ENCODE measurements around the gene MACROD2. TPM values are rescaled to one million over a fixed set of nuclear protein-coding genes. Genes with fewer than 3 reads are reported as not detected.

The MACROD2 gene
- total RNA-seq, 2 donors from 2014 or later = not detected

- Mint-ChIP-seq H3K4me1 (no peaks in the 10 kb centered on the region), H3K36me3 (ENCODE audit: low read depth) (no peaks in the 10 kb centered on the region), H3K9me3 (no peaks in the 10 kb centered on the region), H3K27ac (no peak overlapping the region), H3K4me3 (no peak overlapping the region), H3K27me3 (no peaks in the 10 kb centered on the region)
- ATAC-seq (replicated peaks) = no peak
Observed at GRCh38 chr20:14673164-14673563, 677.8 kb downstream of the MACROD2 start.

GRCh38 chr20:14677455-14677854 is 682.1 kb downstream of the MACROD2 start:
- Mint-ChIP-seq H3K27me3 (no peaks in the 10 kb centered on the region), H3K9me3 (peaks cover 11% of the 10 kb centered on the region), H3K4me1 (no peaks in the 10 kb centered on the region), H3K4me3 (no peak overlapping the region), H3K27ac (no peak overlapping the region), H3K36me3 (ENCODE audit: low read depth) (no peaks in the 10 kb centered on the region)
- ATAC-seq (replicated peaks) = no peak

- ATAC-seq (replicated peaks) = no peak
- H3K4me3 Mint-ChIP-seq = no peak overlapping the region
- no peaks in the 10 kb centered on the region for H3K36me3 Mint-ChIP-seq (ENCODE audit: low read depth)
- H3K27me3 Mint-ChIP-seq = no peaks in the 10 kb centered on the region
- H3K4me1 Mint-ChIP-seq = no peaks in the 10 kb centered on the region
- H3K27ac Mint-ChIP-seq = no peak overlapping the region
- H3K9me3 Mint-ChIP-seq = peaks cover 8% of the 10 kb centered on the region
Observed at GRCh38 chr20:14685183-14685582, 689.9 kb downstream of the MACROD2 start.

GRCh38 chr20:14687313-14687712 is 692.0 kb downstream of the MACROD2 start:
- Mint-ChIP-seq H3K9me3 (peaks cover 4% of the 10 kb centered on the region), H3K4me3 (no peak overlapping the region), H3K27me3 (no peaks in the 10 kb centered on the region), H3K27ac (no peak overlapping the region), H3K36me3 (ENCODE audit: low read depth) (no peaks in the 10 kb centered on the region), H3K4me1 (no peaks in the 10 kb centered on the region)
- ATAC-seq (replicated peaks) = no peak

GRCh38 chr20:14688005-14688404 is 692.7 kb downstream of the MACROD2 start:
- H3K27ac Mint-ChIP-seq = no peak overlapping the region
- H3K4me3 Mint-ChIP-seq = no peak overlapping the region
- H3K9me3 Mint-ChIP-seq = peaks cover 4% of the 10 kb centered on the region
- no peaks in the 10 kb centered on the region for H3K36me3 Mint-ChIP-seq (ENCODE audit: low read depth)
- H3K4me1 Mint-ChIP-seq = no peaks in the 10 kb centered on the region
- no peaks in the 10 kb centered on the region for H3K27me3 Mint-ChIP-seq
- ATAC-seq (replicated peaks) = no peak

- no peaks in the 10 kb centered on the region for H3K36me3 Mint-ChIP-seq (ENCODE audit: low read depth)
- H3K27me3 Mint-ChIP-seq = no peaks in the 10 kb centered on the region
- H3K9me3 Mint-ChIP-seq = peaks cover 19% of the 10 kb centered on the region
- no peak overlapping the region for H3K4me3 Mint-ChIP-seq
- no peaks in the 10 kb centered on the region for H3K4me1 Mint-ChIP-seq
- no peak for ATAC-seq (replicated peaks)
- no peak overlapping the region for H3K27ac Mint-ChIP-seq
Observed at GRCh38 chr20:14691994-14692393, 696.7 kb downstream of the MACROD2 start.

GRCh38 chr20:14696478-14696877 is 701.2 kb downstream of the MACROD2 start:
- Mint-ChIP-seq H3K27me3 (no peaks in the 10 kb centered on the region), H3K27ac (no peak overlapping the region), H3K4me3 (no peak overlapping the region), H3K4me1 (no peaks in the 10 kb centered on the region), H3K9me3 (peaks cover 15% of the 10 kb centered on the region), H3K36me3 (ENCODE audit: low read depth) (no peaks in the 10 kb centered on the region)
- ATAC-seq (replicated peaks) = no peak

- no peak for ATAC-seq (replicated peaks)
- H3K27ac Mint-ChIP-seq = no peak overlapping the region
- no peak overlapping the region for H3K4me3 Mint-ChIP-seq
- H3K4me1 Mint-ChIP-seq = no peaks in the 10 kb centered on the region
- peaks cover 15% of the 10 kb centered on the region for H3K9me3 Mint-ChIP-seq
- H3K36me3 Mint-ChIP-seq (ENCODE audit: low read depth) = no peaks in the 10 kb centered on the region
- no peaks in the 10 kb centered on the region for H3K27me3 Mint-ChIP-seq
Observed at GRCh38 chr20:14696937-14697336, 701.6 kb downstream of the MACROD2 start.

- H3K4me1 Mint-ChIP-seq = no peaks in the 10 kb centered on the region
- H3K36me3 Mint-ChIP-seq (ENCODE audit: low read depth) = no peaks in the 10 kb centered on the region
- no peak for ATAC-seq (replicated peaks)
- H3K27ac Mint-ChIP-seq = no peak overlapping the region
- H3K9me3 Mint-ChIP-seq = peaks cover 18% of the 10 kb centered on the region
- H3K27me3 Mint-ChIP-seq = no peaks in the 10 kb centered on the region
- H3K4me3 Mint-ChIP-seq = no peak overlapping the region
Observed at GRCh38 chr20:14698125-14698524, 702.8 kb downstream of the MACROD2 start.

GRCh38 chr20:14698605-14699373 is 703.5 kb downstream of the MACROD2 start:
- Mint-ChIP-seq H3K36me3 (ENCODE audit: low read depth) (no peaks in the 10 kb centered on the region), H3K27ac (no peak overlapping the region), H3K4me1 (no peaks in the 10 kb centered on the region), H3K4me3 (no peak overlapping the region), H3K9me3 (peaks cover 15% of the 10 kb centered on the region), H3K27me3 (no peaks in the 10 kb centered on the region)
- ATAC-seq (replicated peaks) = no peak

- no peaks in the 10 kb centered on the region for H3K27me3 Mint-ChIP-seq
- no peak overlapping the region for H3K4me3 Mint-ChIP-seq
- no peak for ATAC-seq (replicated peaks)
- H3K4me1 Mint-ChIP-seq = no peaks in the 10 kb centered on the region
- H3K9me3 Mint-ChIP-seq = peaks cover 22% of the 10 kb centered on the region
- H3K36me3 Mint-ChIP-seq (ENCODE audit: low read depth) = no peaks in the 10 kb centered on the region
- no peak overlapping the region for H3K27ac Mint-ChIP-seq
Observed at GRCh38 chr20:14700639-14700960, 705.3 kb downstream of the MACROD2 start.

- Mint-ChIP-seq H3K27ac (no peak overlapping the region), H3K4me3 (no peak overlapping the region), H3K9me3 (peaks cover 17% of the 10 kb centered on the region), H3K4me1 (no peaks in the 10 kb centered on the region), H3K27me3 (no peaks in the 10 kb centered on the region), H3K36me3 (ENCODE audit: low read depth) (no peaks in the 10 kb centered on the region)
- no peak for ATAC-seq (replicated peaks)
Observed at GRCh38 chr20:14701326-14701725, 706.0 kb downstream of the MACROD2 start.

- Mint-ChIP-seq H3K4me3 (no peak overlapping the region), H3K36me3 (ENCODE audit: low read depth) (no peaks in the 10 kb centered on the region), H3K27ac (no peak overlapping the region), H3K4me1 (no peaks in the 10 kb centered on the region), H3K27me3 (no peaks in the 10 kb centered on the region), H3K9me3 (peaks cover 28% of the 10 kb centered on the region)
- ATAC-seq (replicated peaks) = no peak
Observed at GRCh38 chr20:14706555-14706954, 711.2 kb downstream of the MACROD2 start.

GRCh38 chr20:14707026-14707680 is 711.8 kb downstream of the MACROD2 start:
- Mint-ChIP-seq H3K9me3 (peaks cover 30% of the 10 kb centered on the region), H3K36me3 (ENCODE audit: low read depth) (no peaks in the 10 kb centered on the region), H3K4me1 (no peaks in the 10 kb centered on the region), H3K27me3 (no peaks in the 10 kb centered on the region), H3K4me3 (no peak overlapping the region), H3K27ac (no peak overlapping the region)
- ATAC-seq (replicated peaks) = no peak

- H3K4me1 Mint-ChIP-seq = no peaks in the 10 kb centered on the region
- no peaks in the 10 kb centered on the region for H3K36me3 Mint-ChIP-seq (ENCODE audit: low read depth)
- H3K27ac Mint-ChIP-seq = no peak overlapping the region
- ATAC-seq (replicated peaks) = no peak
- H3K9me3 Mint-ChIP-seq = peaks cover 33% of the 10 kb centered on the region
- H3K4me3 Mint-ChIP-seq = no peak overlapping the region
- no peaks in the 10 kb centered on the region for H3K27me3 Mint-ChIP-seq
Observed at GRCh38 chr20:14707865-14708596, 712.7 kb downstream of the MACROD2 start.
